DMS 273 treated with DMSO at 0.1 percent for 48 hours (cell line): ENCODE data around the gene ALDH1A1.

ENCODE experiments used
- DNase-seq: peaks from one replicate; lab custom pipeline; 2025; lab: John Stamatoyannopoulos, UW

The ALDH1A1 gene

GRCh38 chr9:72917892-72918509 is 34.9 kb downstream of the ALDH1A1 start:
- DNase-seq: no peak

- DNase-seq: no peak
Observed at GRCh38 chr9:72915659-72916058, 37.2 kb downstream of the ALDH1A1 start.

GRCh38 chr9:72914750-72915149 is 38.1 kb downstream of the ALDH1A1 start:
- DNase-seq: no peak

GRCh38 chr9:72913382-72914009 is 39.4 kb downstream of the ALDH1A1 start:
- no peak for DNase-seq

GRCh38 chr9:72912476-72913381 is 40.1 kb downstream of the ALDH1A1 start:
- no peak for DNase-seq

- DNase-seq: no peak
Observed at GRCh38 chr9:72911816-72912215, 41.0 kb downstream of the ALDH1A1 start.

GRCh38 chr9:72911247-72911775 is 41.5 kb downstream of the ALDH1A1 start:
- no peak for DNase-seq

- no peak for DNase-seq
Observed at GRCh38 chr9:72909428-72909827, 43.4 kb downstream of the ALDH1A1 start.

- DNase-seq: no peak
Observed at GRCh38 chr9:72907421-72907820, 45.4 kb downstream of the ALDH1A1 start.

GRCh38 chr9:72906810-72907209 is 46.0 kb downstream of the ALDH1A1 start:
- no peak for DNase-seq

- no peak for DNase-seq
Observed at GRCh38 chr9:72905514-72906480, 47.1 kb downstream of the ALDH1A1 start.

GRCh38 chr9:72904267-72905093 is 48.4 kb downstream of the ALDH1A1 start:
- no peak for DNase-seq

GRCh38 chr9:72903103-72903502 is 49.8 kb downstream of the ALDH1A1 start:
- DNase-seq: no peak

- no peak for DNase-seq
Observed at GRCh38 chr9:72902268-72902667, 50.6 kb downstream of the ALDH1A1 start.

- no peak for DNase-seq
Observed at GRCh38 chr9:72899734-72900477, 52.9 kb downstream of the ALDH1A1 start.

GRCh38 chr9:72898784-72899733 is 53.8 kb downstream of the ALDH1A1 start:
- DNase-seq: no peak

GRCh38 chr9:72898360-72898759 is 54.5 kb downstream of the ALDH1A1 start:
- no peak for DNase-seq

- DNase-seq: no peak
Observed at GRCh38 chr9:72897069-72897649, 55.7 kb downstream of the ALDH1A1 start.
